ENCODE measurements around the gene KCTD2. TPM values are rescaled to one million over a fixed set of nuclear protein-coding genes. Genes with fewer than 3 reads are reported as not detected.

KCTD2 gene
- total RNA-seq, 1 experiment from 2014 or later = 34.9 TPM

DNA sequence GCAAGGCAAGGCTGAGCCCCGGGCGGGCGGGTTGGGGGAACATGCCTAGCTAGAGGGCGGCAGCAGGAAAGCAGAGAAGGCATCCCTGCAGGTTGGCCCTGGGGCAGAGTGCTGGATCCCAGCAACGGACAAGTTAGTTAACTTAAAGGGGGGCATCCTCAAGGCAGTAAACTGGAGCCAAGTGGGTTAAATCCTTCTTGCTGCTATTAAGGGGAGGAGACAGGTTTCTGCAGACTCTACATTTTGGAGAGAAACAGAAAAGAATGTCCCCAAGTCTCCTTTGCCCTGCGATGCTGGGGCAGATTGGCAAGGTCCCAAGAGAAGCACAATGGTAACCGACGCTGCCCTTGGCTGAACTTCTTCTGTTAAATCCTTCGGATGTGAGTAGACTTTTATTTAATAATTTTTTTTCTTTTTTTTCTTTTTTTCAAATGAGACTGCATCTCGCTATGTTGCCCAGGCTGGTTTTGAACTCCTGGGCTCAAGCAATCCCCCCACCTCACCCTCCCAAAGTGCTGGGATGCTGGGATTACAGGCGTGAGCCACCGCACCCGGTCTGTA, 14.2 kb upstream of the KCTD2 start:
- POLR2A ChIA-PET = interaction anchor here (0.9 to 1.5 kb wide), 2 partner anchors 20 to 21 kb away, joined by 3 read pairs; no protein-coding TSS in a partner anchor
- no peak for DNase-seq (ENCODE audit: low read depth, low spot score)
- peaks cover 10% of the 10 kb centered on the region; the same call in 1 of the 2 replicates for H3K4me1 ChIP-seq (ENCODE audit: control insufficient read depth, insufficient read depth, low read length)

GRCh38 chr17:75033346-75034235, 13.4 kb upstream of the KCTD2 start:
- peak overlapping the region; percentile 86 for H3K27ac ChIP-seq (ENCODE audit: low read length)
- ChIA-PET POLR2A (interaction anchor here (0.7 to 2.2 kb wide), 2 partner anchors 21 to 52 kb away, joined by 3 to 10 read pairs; partner anchors contain the start of gene MRPL58), CTCF (interaction anchor here (1.7 to 3.7 kb wide), 2 partner anchors 21 to 72 kb away, joined by 6 to 29 read pairs; no protein-coding TSS in a partner anchor)

More for the DNA sequence above, 14.2 kb upstream of the KCTD2 start:
- no peak for TF ChIP-seq TCF7L2 (IDR thresholded peaks at IDR 0.05; ENCODE audit: low read depth, low read length)
- 0 out of 2 replicates have a peak, but pooled peaks have one; percentile 42 for TF ChIP-seq SIN3A (IDR thresholded peaks at IDR 0.05; ENCODE audit: borderline replicate concordance, insufficient read depth, low read depth, low read length)
- intact Hi-C loops (cut with micrococcal nuclease; ENCODE audit: unreplicated experiment) = loop anchor here (2.0 kb wide), 1 partner anchor 72 kb away; no protein-coding TSS in a partner anchor
- CTCF ChIA-PET = interaction anchor here (1.1 to 1.6 kb wide), 2 partner anchors 69 to 71 kb away, joined by 3 to 12 read pairs; no protein-coding TSS in a partner anchor
- Histone ChIP-seq H3K9me3 (ENCODE audit: control insufficient read depth, insufficient read depth, low read depth, low read length) (no peaks in the 10 kb centered on the region), H3K27ac (ENCODE audit: low read length) (0 out of 2 replicates have a peak overlapping the region, but pooled peaks have one; percentile 3), H3K36me3 (ENCODE audit: control insufficient read depth, insufficient read depth, low read length) (no peaks in the 10 kb centered on the region), H3K27me3 (ENCODE audit: control insufficient read depth, insufficient read depth, low read length) (no peaks in the 10 kb centered on the region), H3K4me3 (ENCODE audit: low read depth in 2 of 2, low read length in 2 of 2) (peak overlapping the region; percentile 66 to 88)
- no peak for ATAC-seq
- in situ Hi-C loops (cut with HindIII; ENCODE audit: low pct_unique_long_range_greater_than_20kb, low sequenced_read_pairs) = no loop called here
- BruUV-seq (replicated peaks) = no TSS peak

More at GRCh38 chr17:75033346-75034235, 13.4 kb upstream of the KCTD2 start:
- intact Hi-C loops (cut with micrococcal nuclease; ENCODE audit: unreplicated experiment) (loop anchor here (2.0 kb wide), 1 partner anchor 73 kb away; no protein-coding TSS in a partner anchor), in situ Hi-C loops (cut with HindIII; ENCODE audit: low pct_unique_long_range_greater_than_20kb, low sequenced_read_pairs) (no loop called here)
- no TSS peak for BruUV-seq (replicated peaks)
- Histone ChIP-seq H3K4me3 (ENCODE audit: low read depth in 2 of 2, low read length in 2 of 2) (peak overlapping the region; percentile 66 to 88), H3K36me3 (ENCODE audit: control insufficient read depth, insufficient read depth, low read length) (no peaks in the 10 kb centered on the region), H3K27me3 (ENCODE audit: control insufficient read depth, insufficient read depth, low read length) (no peaks in the 10 kb centered on the region), H3K4me1 (ENCODE audit: control insufficient read depth, insufficient read depth, low read length) (peaks cover 10% of the 10 kb centered on the region; the same call in 1 of the 2 replicates), H3K9me3 (ENCODE audit: control insufficient read depth, insufficient read depth, low read depth, low read length) (no peaks in the 10 kb centered on the region)
- peak; percentile 92 for DNase-seq (ENCODE audit: low read depth, low spot score)
- peak; percentile 74 for ATAC-seq
- TF ChIP-seq REST (IDR thresholded peaks at IDR 0.05; ENCODE audit: insufficient read depth in 1 of 2, low read depth in 2 of 2, low read length in 1 of 2) (0 out of 4 replicates have a peak, but pooled peaks of 1 of the 2 experiments have one; percentile 38), POLR2AphosphoS5 (IDR thresholded peaks at IDR 0.05; ENCODE audit: low read depth, low read length) (no peak; the same call in 1 of the 2 replicates), SIN3A (IDR thresholded peaks at IDR 0.05; ENCODE audit: borderline replicate concordance, insufficient read depth, low read depth, low read length) (0 out of 2 replicates have a peak, but pooled peaks have one; percentile 91)

Measured in Panc1 (cell line).